ENCODE results near the gene BPIFB4.

Gene BPIFB4

GRCh38 chr20:33062105-33062824 lies 17.2 kb upstream of the BPIFB4 start:
- DNase-seq (ENCODE audit: low spot score), result no peak

DNA sequence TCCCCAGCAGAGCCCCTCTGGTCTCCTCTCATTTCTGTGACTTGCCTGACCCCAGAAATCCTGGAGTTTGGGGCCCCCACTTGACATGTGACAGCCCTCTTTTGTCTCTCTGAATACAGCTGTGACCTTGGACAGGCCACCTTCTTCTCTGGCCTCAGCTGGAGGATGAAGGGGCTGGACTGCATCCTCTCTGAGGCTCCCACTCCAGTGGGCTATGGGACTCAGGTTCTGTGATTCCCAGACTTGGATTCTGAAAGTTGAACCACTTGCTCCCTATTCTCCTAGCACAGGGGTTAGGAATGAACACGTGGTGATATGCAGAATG lies 16.7 kb upstream of the BPIFB4 start:
- no peak for DNase-seq (ENCODE audit: low spot score)

GRCh38 chr20:33063271-33063670 lies 16.2 kb upstream of the BPIFB4 start:
- no peak for DNase-seq (ENCODE audit: low spot score)

- DNase-seq (ENCODE audit: low spot score), result no peak
These were observed 14.7 kb upstream of the BPIFB4 start for GRCh38 chr20:33064572-33065287.

GRCh38 chr20:33065785-33066184 lies 13.7 kb upstream of the BPIFB4 start:
- no peak for DNase-seq (ENCODE audit: low spot score)

GRCh38 chr20:33067806-33068205 lies 11.6 kb upstream of the BPIFB4 start:
- DNase-seq (ENCODE audit: low spot score), result no peak

- no peak for DNase-seq (ENCODE audit: low spot score)
These were observed 11.0 kb upstream of the BPIFB4 start for GRCh38 chr20:33068251-33068939.

- DNase-seq (ENCODE audit: low spot score), result no peak
These were observed 9.8 kb upstream of the BPIFB4 start for GRCh38 chr20:33069673-33070072.

GRCh38 chr20:33070111-33071053 lies 9.1 kb upstream of the BPIFB4 start:
- no peak for DNase-seq (ENCODE audit: low spot score)

DNA sequence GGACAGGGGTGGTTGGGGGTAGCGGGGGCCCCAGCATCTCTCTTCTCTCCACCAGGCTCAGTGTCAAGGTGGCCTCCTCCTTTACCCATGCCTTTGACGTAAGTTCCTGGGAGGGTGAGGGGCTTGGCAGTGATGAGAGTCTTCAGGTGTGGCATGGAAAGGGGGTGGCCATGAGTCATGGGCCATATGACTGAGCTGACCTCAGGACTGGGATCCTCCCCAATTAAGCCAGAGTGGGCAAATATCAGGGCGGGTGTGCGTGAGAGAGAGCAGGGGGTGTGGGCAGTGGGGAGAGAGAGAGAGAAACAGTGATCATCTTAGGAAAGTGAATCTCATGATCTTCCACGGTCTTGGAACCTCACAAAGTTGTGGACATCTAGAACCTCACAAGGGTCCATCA lies 8.2 kb upstream of the BPIFB4 start:
- no peak for DNase-seq (ENCODE audit: low spot score)

DNA sequence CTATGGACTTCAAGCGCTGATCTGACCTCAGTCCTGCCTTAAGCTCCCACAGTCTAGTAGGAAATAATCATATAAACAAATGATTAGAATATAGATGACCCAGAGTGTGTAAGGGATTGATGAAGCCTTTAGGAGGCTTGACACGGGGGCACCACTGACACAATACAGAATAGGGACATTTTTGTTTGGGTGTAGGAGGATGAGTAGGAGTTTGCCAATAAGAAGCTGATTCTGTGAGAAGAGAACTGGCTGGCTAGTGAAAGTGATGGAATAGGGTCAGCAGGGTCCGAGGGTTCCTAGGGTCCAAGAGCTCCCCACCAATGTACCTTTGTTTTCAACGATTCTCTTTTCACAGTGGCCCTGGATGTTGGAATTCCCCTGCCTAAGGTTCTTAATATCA lies 7.1 kb upstream of the BPIFB4 start:
- no peak for DNase-seq (ENCODE audit: low spot score)

- DNase-seq (ENCODE audit: low spot score), result no peak
These were observed 6.6 kb upstream of the BPIFB4 start for GRCh38 chr20:33072813-33073212.

DNA sequence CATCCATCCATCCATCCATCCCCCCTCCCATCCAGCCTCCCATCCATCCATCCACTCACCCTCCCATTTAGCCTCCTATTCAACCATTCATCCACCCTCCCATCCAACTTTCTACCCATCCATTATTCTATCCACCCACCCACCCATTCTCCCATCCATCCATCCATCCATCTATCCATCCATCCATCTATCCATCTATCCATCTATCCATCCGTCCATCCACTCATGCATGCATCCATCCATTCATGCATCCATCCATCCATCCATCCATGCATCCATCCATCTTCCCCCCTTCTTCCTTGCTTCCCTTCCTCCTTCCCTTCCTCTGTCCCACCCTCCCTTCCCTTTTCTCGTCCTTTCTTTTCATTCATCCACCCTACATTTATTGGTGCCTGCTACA lies 4.8 kb upstream of the BPIFB4 start:
- DNase-seq (ENCODE audit: low spot score), result no peak

DNA sequence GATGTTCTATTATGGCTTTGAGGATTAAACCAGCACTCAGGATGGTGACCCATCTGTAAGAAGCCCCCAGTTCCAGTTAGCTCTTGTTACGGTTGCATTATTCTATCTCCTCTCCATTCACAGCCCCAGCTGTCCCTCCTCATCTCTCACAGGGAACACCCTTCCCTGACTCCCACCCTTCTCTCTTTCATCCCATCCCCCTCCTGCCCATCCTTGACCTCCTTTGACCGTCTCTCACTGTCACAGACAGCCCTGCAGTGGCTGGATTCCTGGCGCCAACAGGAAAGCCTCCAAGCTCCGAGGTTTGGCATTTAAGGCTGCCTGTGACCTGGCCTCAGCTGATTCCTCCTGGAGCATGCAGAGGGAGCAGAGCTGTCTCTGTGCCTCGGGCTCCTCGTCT lies 4.2 kb upstream of the BPIFB4 start:
- DNase-seq (ENCODE audit: low spot score), result no peak

- DNase-seq (ENCODE audit: low spot score), result no peak
These were observed 2.6 kb upstream of the BPIFB4 start for GRCh38 chr20:33076662-33077372.

GRCh38 chr20:33081411-33082154 lies 2.1 kb downstream of the BPIFB4 start:
- no peak for DNase-seq (ENCODE audit: low spot score)

DNA sequence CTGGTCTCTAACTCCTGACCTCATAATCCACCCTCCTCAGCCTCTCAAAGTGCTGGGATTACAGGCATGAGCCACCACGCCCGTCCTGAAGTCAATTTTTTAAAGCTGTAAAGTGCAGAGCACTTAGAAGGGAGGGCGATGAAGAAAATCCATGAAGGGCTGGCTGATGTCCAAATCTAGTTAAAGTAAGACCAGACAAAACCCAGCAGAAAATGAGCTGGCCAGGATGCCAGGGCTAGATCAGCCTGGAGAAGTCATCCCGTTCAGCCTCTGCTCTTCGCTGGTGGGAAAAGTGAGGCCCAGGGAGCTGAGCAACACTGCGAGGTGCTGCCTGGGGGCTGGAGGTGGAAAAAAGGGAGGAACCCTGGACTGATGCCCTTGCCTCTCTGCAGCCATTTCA lies 3.1 kb downstream of the BPIFB4 start:
- DNase-seq (ENCODE audit: low spot score), result no peak

DNA sequence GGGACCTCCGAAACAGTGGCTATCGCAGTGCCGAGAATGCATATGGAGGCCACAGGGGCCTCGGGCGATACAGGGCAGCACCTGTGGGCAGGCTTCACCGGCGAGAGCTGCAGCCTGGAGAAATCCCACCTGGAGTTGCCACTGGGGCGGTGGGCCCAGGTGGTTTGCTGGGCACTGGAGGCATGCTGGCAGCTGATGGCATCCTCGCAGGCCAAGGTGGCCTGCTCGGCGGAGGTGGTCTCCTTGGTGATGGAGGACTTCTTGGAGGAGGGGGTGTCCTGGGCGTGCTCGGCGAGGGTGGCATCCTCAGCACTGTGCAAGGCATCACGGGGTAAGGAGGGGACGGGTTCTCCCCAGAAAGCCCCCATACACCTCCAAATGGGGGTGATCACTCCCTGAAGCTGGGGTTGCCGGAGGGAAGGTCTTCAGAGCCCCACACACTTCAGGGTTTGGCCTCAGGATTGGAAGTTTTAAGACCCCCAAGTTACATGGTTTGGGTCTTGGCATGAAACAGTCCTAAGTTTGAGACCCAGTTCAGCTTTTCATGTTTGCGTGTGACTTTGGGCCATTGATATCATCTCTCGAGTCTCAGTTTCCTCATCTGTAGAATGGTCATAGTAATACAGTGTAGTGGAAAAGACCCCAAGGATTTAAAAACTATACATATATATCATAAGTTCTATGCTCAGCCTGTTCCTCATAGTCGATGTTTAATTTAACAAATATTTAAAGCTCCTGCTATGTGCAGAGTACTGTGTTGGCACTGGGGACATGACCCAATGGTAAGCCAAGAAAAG lies 4.3 kb downstream of the BPIFB4 start:
- DNase-seq (ENCODE audit: low spot score), result no peak

DNA sequence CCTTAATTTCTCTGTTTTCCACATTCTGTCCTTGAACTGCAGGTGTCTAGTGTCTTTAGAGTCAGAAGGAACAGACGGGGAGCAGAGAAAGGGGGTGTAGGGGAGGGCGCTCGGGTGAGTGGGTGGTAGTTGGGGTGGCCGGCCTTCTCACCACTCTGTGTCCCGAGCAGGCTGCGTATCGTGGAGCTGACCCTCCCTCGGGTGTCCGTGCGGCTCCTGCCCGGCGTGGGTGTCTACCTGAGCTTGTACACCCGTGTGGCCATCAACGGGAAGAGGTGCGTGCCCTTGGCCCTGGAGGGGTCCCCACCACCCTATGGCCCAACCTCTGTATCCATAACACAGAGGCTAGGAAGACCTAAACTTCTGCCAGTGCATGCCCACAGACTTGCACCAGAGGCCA lies 5.3 kb downstream of the BPIFB4 start:
- no peak for DNase-seq (ENCODE audit: low spot score)
